Fibroblast of upper back skin (primary cell): Measurements from ENCODE around the gene MAP3K2.

Source experiments
- DNase-seq: peaks from one replicate; pipeline ENCODE4 v3.0.0-alpha.2; 2013

The MAP3K2 gene

DNA sequence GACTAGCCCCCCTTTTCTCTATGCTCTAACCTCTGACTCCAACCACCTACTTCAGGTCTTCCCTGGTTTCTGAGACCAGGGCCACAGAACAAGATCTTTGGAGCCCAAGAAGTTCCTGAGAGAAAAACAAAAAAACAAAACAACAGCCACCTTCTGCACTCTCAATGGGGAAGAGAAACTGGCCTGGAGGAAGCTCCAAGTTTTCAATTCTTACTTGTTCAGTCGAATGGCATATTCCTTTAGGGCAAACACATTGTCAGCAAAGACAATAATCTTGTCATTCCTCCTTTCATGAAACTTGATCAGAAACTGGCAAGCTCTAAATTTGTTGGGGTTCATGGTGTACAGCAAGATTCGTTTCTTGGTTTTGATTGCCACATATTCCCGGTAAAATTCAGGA lies 108.8 kb downstream of the MAP3K2 start:
- DNase-seq, result no peak

DNA sequence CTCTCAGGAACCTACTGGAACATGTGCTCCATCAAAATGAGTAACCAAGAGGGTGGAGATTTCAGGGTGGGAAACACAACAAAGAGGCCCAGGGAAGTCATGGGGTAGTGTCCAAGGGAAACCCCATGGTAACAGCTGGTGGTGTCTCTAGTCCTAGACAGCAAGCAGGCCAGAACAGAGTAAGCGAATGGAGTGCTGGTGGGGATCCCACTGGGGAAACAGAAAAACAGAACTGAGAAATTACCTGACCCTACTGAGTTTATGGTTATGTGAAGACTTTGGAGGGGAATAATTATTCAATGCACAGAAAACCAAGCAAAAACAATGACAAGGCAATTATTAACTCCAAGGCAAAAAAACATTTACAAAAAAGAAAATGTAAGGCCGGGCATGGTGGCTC lies 110.7 kb downstream of the MAP3K2 start:
- DNase-seq, result no peak

DNA sequence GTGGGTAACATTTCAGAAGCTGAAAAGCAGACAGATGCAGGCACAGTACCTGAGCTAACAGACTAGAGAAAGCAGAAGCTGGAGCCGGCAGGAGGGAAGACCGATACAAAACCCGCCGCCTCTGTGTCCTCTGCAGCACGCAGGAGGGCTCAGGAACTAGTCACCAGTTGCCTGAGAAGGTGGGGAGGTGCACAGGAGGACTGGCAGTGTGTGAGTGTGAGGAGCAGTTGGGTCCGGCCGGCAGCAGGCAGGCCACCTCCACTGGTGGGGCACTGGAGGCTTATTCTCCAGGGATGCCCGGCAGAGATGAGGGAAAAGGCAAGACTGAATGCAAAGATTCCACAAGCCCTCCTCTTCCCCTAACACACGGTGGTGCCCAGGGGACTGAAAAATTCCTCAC lies 112.0 kb downstream of the MAP3K2 start:
- DNase-seq, result no peak

DNA sequence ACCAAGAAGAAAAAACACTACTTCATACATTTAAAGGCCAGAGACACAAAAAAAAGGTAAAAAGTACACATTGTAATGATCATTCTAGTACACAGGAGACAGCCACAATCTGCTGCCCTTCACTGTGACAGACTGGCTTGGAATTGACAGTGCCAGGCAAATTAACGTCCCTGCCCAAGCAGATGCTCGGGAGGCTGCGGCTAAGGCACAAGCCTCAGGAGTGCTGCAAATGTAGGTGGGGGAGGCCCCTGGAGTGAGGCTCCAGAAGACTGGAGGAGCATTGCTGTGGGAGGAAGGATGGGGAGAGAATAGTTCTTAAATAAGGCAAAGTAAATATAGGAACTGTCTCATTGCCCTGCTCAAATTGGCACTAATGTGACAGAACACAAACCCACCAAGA lies 112.4 kb downstream of the MAP3K2 start:
- DNase-seq, result no peak

DNA sequence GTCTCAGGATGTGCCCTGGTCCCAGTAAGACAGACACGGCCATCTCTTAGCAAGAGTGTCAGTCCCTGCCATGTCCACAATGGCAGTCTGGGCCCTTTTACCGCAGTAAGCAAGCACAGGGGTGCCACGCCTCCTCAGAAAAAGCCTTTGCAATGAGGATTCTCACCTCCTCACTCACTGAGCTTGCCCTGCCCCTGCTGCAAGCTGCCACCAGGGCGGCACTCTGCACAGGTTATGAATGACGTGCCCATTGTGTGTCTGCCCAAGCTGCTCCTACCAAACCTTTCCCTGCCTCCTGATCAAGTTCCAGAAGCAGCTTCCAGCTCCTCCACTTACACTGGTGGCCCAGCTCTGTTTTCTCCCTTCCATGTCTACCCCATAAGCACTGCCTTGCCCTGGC lies 117.1 kb downstream of the MAP3K2 start:
- no peak for DNase-seq

DNA sequence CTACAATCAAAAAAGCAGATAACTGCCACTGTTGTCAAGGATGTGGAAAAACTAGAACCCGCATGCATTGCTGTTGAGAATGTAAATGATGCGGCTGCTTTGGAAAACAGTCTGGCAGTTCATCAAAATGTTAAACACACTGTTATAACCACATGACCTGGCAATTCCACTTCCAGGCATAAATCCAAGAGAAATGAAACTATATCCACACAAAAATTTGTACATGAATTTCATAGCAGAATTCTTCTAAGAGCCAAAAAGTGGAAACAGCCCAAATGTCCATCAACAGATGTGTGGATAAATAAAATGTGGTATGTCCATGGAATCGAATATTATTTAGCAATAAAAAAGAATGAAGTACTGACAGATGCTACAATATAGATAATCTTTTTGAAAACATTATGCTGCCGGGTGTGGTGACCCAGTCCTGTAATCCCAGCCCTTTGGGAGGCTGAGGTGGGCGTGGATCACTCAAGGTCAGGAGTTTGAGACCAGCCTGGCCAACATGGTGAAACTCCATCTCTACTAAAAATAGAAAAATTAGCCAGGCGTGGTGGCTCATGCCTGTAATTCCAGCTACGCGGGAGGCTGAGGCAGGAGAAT lies 125.9 kb downstream of the MAP3K2 start:
- peak; percentile 74 for DNase-seq

DNA sequence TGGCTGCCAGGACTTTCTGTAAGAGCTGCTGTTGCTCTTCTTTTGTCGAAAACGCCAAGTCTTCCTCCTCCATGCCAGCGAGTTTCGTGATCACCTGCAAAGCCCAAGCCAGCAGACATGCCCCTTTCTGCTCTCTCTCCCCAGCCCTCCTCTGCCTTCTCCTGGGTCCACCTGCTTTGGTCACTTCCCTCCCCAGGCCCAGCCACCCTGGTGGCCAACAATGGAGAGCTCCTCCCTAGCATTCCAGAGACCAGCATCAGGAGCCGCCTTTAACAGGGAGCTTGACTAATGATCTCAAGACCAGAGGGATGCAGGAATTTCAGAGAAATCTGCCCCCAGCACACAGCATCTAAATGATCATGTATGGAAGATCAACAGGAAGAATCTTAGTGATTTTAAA lies 128.4 kb downstream of the MAP3K2 start:
- no peak for DNase-seq

DNA sequence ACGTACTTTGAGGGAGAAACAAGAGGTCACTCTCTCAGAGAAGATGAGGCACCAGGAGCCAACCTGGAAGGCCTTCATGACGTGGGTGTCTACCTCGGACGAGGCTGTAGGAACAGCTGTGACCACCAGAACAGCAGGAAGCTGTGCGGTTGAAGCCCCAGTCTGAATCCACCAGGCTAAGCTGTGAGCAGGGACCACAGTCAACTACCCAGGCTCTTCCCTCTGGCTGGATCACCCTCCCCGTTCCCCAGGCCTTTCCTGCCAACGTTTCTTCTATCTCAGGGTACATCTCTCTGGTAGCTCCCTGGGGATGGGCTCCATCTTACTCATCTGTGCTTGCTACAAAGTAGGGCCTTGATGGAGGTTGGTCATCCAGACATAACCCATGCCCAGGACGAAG lies 130.9 kb downstream of the MAP3K2 start:
- DNase-seq, result no peak

DNA sequence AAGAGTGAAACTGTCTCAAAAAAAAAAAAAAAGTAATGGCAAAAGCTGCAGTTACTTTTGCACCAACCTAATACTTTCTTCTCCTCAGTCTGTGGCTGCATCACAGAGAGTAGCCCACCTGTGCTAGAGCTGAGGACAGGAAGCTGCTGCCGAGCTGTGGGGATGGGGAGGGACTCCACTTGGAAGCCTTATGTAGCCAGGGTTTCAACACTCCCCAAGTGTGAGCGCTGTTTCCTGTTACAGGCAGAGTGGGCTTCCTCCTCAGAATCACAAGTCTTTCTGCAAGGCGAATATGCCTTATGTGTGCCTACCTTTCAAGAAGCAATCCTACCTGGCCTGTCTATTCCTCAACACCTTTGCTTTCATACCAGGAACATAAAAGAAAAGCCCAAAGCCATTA lies 131.4 kb downstream of the MAP3K2 start:
- no peak for DNase-seq

DNA sequence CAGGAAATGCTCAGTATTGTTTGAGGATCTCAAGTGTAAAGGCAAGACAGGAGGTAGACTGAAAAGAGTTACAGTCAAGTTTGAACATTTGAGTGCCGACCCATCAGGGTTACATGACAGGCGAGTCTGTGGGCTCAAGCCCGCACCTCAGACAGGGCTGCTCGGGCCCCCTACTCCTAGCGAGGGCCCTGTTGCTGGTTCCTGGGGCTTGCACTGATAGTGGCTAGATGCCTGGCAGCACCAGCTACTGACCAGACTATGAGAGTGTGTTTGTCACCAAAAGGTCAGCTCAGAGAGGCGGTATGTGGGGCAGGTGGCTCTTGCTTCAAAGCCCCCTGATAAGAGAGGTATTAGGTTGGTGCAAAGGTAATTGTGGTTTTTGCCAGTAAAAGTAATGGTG lies 132.1 kb downstream of the MAP3K2 start:
- no peak for DNase-seq

DNA sequence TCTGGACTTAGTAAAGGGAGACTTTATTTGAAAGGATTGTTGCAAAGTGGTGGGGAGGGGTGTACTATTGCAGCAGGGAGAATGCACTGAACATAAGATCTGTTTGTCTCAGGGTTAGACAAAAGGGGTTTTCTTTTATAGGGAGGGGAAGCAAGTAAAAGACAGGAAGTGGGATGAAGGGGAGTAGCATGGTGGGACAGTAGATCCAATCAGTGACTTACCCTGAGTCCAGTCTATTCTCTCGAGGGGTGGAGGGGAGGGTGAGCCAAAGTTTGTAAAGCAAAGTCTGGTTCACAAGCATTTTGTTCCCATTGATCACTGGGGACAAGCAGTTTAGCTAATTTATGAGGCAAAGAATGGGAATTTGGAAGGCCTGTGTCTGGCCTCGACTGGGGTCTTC lies 132.6 kb downstream of the MAP3K2 start:
- no peak for DNase-seq

DNA sequence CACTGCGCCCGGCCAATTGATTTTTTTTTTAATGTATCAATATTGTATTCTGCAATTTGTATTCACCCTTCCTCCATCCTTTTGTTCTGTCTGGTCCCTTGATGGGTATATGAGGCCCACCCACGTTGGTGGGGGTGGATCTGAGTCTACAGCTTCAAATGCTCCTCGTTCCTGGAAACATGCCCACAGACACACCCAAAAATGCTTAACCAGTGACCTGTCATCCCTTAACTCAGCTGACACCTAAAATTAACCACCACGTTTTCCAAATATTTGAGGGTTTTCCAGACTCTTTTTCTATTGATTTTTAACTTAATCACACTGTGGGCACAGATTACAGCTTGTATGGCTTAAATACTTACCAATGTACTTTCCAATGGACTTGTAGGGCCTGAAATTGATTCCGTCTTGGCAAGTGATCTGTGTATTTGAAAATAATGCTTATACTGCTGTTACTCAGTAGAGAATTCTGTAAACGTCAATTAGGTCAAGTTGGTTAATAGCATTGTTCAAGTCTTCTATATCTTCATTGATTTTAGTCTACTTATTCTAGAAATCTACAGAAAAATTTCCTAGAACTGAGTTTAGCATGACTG lies 133.3 kb downstream of the MAP3K2 start:
- peak; percentile 72 for DNase-seq
